ENCODE data around the gene OR5M3.

Gene OR5M3

GRCh38 chr11:56473252-56473651 is at the start of gene OR5M3:
TSS of gene OR5M3 (minus strand) at chr11:56473352. CDS start at chr11:56470497, 2,855 bp downstream.
- no peak for DNase-seq

DNA sequence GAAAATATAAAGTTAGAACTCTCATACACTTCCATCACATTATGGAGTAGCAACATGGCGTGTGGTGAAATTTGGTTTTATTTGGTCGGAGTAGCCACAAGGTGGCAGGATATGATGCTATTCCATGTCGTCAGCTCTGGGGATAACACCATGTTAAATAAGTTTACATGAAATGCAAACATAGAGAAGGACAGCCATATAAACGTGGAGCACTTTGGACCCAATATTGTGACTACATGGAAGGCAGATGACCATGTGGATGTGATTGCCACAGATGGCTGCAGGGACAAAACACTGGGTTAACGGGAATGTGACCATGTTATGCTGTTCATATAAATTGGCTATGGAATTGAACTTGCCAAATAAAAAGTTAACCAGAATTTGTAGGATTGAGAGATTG is 48.9 kb upstream of the OR5M3 start:
- no peak for DNase-seq

DNA sequence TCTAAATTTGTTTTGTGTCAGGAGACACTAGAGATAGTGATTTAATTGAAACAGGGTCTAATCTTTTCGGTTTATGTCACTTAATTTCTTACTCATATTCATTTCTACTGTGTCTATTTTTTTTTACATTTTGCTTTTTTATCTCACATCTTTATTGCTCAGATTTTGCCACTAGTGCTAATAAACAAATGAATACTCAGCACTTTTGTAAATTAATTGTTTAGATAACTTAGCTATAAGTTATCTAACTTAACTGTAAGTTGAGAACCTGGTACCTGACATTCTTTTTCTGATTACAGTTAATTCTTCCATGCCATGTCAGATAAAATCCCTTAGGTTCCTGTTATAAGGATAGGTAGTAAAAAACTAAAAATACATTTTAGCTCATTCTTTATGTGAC is 40.1 kb upstream of the OR5M3 start:
- no peak for DNase-seq

GRCh38 chr11:56509439-56509838 is 36.3 kb upstream of the OR5M3 start:
- no peak for DNase-seq

DNA sequence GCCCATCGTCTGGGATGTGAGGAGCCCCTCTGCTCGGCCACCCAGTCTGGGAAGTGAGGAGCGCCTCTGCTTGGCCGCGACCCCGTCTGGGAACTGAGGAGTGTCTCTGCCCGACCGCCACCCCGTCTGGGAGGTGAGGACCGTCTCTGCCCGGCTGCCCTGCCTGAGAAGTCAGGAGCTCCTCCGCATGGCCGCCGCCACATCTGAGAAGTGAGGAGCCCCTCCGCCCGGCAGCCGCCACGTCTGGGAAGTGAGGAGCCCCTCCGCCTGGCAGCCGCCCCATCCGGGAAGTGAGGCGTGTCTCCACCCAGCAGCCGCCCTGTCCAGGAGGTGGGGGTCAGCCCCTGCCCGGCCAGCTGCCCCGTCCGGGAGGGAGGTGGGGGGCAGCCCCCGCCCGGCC is 23.9 kb upstream of the OR5M3 start:
- no peak for DNase-seq

DNA sequence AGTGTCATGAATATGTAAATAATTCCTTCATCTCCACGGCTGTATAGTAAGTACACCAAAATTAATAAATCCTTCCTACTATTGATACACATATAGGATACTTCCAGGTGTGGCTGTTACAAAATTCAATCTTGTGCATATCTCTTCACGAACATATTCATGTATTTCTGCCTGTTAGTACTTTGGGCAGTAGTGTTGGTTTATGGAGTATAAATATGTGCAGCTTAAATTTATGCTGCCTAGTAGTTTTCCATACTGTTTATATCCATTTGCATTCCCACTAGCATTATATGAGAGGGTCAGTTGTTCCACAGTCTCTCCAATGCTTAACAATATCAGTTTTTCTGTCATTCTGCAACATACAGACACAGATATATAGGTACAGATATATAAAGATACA is 22.0 kb upstream of the OR5M3 start:
- no peak for DNase-seq

GRCh38 chr11:56491270-56491669 is 18.1 kb upstream of the OR5M3 start, which contains the start of gene OR5M8:
TSS of gene OR5M8 (minus strand) at chr11:56491370. CDS start at chr11:56491370, 0 bp downstream.
- DNase-seq, result no peak

GRCh38 chr11:56486801-56487200 is 13.6 kb upstream of the OR5M3 start:
- DNase-seq, result no peak

DNA sequence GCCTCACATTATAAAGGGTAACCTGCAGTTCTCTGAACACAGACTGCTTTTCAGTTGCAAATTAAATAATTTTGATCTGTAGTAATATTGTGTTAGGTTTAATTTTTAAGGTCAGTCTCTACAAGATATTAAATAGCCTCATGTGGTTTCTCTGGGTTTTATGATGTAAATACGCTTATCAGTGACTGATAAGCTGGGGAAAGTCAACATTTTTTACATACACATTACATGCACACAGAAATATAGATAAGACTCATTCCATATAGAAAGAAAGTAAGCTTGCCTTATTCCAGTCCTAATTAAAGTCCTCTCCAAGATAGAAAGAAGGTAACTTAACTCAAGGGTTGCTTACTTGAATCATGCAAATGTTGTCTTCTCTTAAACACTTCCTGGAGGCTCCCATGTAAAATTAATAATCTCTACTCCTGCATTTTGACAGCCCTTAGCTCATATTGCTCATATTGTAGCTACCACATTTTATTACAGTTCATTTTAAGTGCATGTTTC is 1.6 kb upstream of the OR5M3 start:
- no peak for DNase-seq

GRCh38 chr11:56457076-56457475 is 16.1 kb downstream of the OR5M3 start:
- DNase-seq, result no peak

DNA sequence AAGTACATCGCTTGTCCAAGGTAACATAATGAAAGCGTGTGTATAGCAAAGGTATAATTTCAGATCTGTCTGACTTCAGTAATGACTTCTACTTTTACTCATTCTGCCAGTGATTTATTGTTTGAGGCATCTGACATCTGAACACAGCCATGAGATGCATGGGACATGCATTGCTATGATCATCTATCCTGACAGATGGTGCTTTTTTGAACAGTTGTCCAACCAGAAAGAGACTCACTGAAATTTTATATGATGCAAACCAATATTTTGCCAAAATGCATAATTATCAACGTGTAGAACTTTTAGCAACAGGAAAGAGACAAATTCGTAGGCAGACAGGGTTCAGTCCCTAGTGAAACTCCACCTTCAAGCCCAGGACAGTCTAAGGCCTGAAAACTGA is 19.6 kb downstream of the OR5M3 start:
- no peak for DNase-seq
